GM19351 (cell line): ENCODE data around the gene C4orf50.

Source experiments
- ATAC-seq: cut with Tn5 transposase; IDR thresholded peaks from one replicate; pipeline ENCODE4 v1.9.1; 2021; ENCODE audit warnings: mild to moderate bottlenecking, moderate library complexity; ENCODE audit not compliant: unreplicated experiment

C4orf50 gene

GRCh38 chr4:5894266-5894665, 124.0 kb downstream of the C4orf50 start:
- ATAC-seq: no peak

GRCh38 chr4:5893591-5893990, 124.6 kb downstream of the C4orf50 start:
- ATAC-seq: no peak

DNA sequence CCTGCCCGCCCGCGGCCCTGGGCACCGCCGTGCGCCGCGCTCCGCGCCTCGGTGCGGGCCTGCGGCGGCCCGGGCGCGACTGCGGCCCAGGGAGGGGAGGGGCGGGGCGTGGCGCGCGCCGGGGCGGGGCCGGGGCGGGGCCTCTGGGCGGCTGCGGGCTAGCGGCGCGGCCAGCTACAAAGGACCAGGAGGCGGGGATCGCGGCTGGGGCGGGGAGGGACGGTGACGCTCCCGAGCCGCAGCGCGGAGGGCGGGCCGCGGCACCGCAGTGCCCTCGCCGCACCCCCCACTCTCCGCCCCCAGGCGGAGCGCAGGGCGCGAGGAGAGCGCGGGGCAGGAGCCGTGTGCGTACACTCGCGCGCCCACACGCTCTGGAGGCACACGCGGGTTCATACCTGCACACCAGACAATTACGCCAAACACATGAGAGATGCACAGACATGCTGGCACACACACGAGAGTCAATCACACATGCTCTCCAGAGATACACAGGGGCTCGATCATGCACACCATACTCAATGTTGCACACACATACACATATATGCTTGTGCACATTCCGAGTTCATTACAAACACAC, 125.1 kb downstream of the C4orf50 start, which contains the start of gene CRMP1:
TSS of gene CRMP1 (minus strand) at position 83 of the 577 bp plus-strand sequence. CDS start 117 bp downstream, outside the sequence.
- ATAC-seq: no peak

DNA sequence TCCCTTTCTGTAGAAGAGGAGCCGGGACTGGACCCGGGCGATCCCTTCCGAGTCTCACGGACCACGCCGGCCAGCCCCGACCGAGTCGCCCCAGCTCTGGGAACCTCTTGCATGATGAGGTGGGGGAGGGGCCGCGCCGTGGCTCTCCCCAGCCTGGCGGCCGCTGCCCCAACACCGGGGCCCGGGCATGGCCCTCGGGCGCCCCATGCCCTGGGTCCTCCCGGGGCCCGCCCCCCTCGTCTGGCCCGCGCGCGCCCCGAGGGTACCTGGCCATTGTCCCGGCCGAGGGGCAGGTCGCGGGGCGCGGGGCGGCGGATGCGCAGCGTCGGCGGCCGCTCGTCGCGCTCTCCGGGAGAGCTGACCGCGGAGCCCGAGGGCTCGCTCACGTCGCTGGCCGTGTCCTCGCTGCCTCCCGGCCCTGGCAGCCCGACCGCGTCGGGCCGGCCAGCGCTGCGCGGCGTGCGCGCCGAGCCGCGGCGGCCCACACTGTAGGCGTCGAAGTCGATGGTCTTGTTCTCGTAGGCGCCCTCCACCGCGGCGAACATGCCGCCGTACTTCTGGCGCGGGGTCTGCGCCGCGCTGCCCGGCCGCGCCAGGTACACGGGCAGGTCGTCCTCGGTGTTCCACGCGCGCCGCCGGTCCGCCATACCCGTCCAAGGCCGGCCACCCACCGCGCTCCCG, 125.8 kb downstream of the C4orf50 start:
- ATAC-seq: no peak

DNA sequence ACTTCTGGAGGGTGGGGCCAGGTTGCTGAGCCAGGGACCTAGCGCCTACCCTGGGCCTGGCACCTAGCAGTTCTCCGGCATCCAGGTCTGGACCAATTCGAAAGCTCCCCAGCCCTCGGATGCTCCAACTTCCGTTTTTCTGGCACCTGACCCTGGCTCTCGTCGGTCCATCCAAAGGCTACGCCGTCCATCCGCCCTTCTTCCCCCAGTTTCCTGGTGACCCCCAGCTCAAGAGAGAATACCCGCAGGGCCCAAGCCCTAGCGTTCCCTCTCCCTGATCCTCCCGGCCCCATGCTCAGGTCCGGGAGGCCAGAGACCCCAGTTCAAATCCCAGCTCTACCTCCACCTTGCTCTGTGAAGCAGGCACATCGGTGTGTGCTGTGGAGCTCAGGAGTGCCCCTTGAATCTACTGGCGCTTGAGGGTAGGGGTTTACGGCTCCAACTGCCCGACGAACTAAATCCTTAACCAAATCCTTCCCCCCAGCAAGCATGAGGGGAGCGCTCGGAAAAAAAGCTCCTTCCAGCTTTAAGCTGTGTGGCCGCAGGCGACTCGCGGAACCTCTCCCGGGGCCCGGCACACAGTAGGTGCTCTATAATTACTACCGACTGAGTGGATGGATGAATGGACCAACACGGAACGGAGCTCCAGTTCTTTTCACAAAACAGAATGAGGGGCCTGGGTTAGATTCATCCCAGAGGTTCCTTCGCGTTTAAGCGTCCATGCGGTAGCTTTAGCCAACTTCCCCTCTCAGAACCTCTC, 126.5 kb downstream of the C4orf50 start:
- ATAC-seq: no peak

- ATAC-seq: no peak
These were observed 128.0 kb downstream of the C4orf50 start for GRCh38 chr4:5890063-5890727.

GRCh38 chr4:5889002-5889696, 129.1 kb downstream of the C4orf50 start:
- no peak for ATAC-seq

DNA sequence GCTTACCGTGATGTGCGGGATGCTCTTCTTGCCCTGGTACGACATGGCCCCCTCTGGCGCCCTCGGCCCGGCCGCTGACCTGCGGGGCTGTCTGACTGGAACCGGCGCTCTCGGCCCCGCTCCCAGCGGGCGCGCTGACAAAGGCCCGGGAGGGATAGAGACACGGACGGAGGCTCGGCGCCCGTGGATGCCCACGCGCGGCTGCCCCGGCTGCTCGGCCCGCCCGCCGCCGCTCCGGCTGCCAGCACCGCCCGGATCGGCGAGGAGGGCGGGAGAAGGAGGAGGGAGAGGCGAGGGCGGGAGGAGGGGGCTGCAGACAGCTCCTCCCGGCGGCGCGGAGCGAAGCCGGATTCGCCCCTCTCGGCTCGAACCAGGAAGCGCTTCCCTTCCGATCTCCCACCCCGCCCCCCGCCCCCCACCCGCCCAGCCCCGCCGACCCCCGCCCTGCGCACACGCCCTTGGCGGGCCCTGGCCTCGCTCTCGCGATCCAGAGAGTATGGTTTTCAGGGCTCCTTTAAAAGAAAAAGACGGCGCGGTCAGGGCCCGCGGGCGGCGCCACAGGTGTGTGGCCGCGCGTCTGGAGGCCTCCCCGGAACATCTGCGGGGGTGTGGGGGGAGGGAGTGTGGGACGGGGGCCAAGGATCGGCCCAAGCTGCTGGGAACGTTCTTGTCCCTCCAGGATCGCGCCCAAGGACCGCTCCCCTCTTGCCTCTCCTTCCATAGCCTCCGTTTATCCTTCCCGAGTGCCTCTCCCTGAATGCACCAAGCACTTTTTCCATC, 129.8 kb downstream of the C4orf50 start:
- no peak for ATAC-seq

- no peak for ATAC-seq
These were observed 130.6 kb downstream of the C4orf50 start for GRCh38 chr4:5887361-5888221.

- no peak for ATAC-seq
These were observed 131.2 kb downstream of the C4orf50 start for GRCh38 chr4:5887011-5887360.

DNA sequence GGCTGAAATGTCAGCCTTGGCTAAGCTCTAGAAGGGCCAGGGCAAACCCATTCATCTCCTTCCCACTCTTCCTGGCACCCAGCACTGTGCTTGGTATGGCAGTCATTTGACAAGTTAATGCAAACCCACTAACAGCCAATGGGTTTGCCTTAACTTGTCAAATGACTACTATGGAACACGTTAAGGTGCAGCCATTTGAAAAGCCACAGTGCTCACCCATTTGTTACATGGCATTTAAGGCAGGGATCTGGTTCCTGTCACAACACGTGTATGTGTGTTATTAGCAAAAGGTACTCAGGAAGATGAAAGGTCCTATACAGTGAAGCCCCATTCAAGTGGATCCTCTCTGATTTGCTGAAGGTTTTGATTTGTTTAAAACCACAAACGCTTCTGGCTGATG, 132.5 kb downstream of the C4orf50 start:
- no peak for ATAC-seq

GRCh38 chr4:5884796-5885195, 133.4 kb downstream of the C4orf50 start:
- ATAC-seq: no peak

GRCh38 chr4:5883916-5884315, 134.3 kb downstream of the C4orf50 start:
- ATAC-seq: no peak

DNA sequence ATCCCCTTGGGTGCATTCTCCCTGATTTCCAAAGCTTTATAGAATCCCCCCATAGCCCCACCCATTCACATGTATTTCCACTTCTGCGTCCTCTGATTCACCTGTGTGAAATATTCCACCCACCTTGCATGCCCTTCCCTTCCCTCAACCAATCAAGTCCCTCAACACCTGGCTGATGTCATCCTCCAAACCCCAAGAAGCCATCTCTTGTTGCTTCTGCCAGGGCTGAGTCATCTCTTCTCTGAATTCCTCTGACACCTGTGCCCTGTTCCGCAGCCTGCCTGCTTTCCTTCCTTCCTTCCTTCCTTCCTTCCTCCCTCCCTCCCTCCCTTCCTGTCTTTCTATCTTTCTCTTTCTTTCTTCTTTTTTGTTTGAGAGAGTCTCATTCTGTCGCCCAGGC, 135.3 kb downstream of the C4orf50 start:
- no peak for ATAC-seq

GRCh38 chr4:5881340-5881739, 136.9 kb downstream of the C4orf50 start:
- no peak for ATAC-seq

GRCh38 chr4:5878359-5878758, 139.9 kb downstream of the C4orf50 start:
- no peak for ATAC-seq

DNA sequence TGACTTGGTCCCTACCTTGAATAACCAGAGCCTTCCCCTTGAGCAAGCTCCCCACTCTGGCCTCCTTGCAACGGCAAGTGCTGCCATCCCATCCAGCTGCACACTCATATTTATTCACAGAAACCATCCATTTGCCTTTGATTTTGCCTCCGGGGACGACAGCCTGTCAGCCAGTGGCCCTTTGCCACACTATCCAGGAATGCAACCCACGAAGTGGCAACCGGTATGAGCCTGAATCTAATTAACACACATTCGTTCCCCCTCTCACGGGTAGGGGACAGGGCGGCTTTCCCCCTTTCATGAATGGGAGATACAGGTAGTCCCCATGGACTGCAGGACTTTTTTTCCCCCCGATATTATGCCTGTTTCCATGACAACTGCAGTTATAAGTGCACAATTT, 140.8 kb downstream of the C4orf50 start:
- no peak for ATAC-seq

DNA sequence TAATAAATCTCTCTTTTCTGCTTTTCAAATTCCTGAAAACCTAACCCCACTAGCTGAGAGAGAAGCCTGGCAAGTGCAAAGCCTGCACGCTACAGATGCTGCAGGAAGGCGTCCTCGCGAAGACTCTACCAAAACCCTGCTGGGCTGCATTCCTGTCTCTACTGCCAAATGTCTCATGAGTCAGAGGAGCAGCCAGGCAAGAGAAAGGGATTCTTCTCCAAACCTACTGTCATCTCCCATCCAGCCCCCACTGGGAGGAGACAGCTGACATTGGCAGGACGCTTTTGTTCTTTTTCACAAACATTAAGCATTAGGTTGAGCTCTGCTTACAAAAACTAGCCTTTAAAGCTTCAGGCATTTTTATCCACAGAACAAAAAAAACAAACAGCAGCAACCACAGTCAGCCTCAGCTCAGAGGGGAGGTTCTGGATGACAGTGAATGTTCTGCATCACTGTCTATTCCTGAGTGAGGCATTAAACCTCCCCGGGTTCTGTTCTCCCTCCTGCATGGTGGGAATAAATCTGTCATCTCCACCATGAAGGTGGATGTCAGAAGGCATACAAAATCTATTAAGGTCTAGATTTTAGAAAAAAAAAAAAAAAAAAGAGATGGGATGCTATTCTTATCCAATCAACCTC, 143.3 kb downstream of the C4orf50 start:
- no peak for ATAC-seq

DNA sequence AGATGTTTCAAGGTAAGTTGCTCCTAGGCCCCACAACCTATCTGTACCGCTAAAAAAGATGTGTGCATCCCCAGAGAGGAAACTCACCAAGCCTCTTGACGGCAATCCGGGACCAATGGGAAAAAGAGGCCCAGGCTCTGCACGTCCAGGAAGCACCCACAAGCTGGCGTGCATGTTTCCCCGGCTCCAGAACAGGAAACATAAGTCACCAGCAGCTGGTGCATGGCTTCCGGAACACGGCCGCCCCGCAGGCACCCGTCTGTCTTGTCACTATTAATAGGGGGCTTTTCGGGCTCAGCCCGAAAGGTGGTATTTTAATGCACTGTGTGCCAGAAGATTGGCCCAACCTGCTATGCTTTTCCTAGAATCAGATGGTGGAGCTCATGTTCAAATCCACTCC, 147.5 kb downstream of the C4orf50 start:
- no peak for ATAC-seq
